Muscle layer of colon (tissue), 2 donors: ENCODE results near the gene UGCG.
"Not testable (repeated sequence)": the region's sequence is repeated elsewhere in the genome, so short reads cannot be mapped to it uniquely, and the experiment has no call there.

Experiments used
- H3K27ac ChIP-seq: one replicate; pipeline ENCODE4 v1.7.0; 2013; ENCODE audit warnings: low read depth, mild to moderate bottlenecking, low read length, moderate library complexity
- H3K27me3 ChIP-seq, 2 donors: one replicate each; pipeline ENCODE4 v1.7.0; 2013; ENCODE audit warnings: low read length in 2 of 2, mild to moderate bottlenecking in 2 of 2; ENCODE audit not compliant: insufficient read depth in 2 of 2, control insufficient read depth in 1 of 2
- H3K36me3 ChIP-seq: one replicate; pipeline ENCODE4 v1.7.0; 2013; ENCODE audit warnings: mild to moderate bottlenecking, low read length; ENCODE audit not compliant: insufficient read depth
- H3K4me1 ChIP-seq: one replicate; pipeline ENCODE4 v1.7.0; 2013; ENCODE audit warnings: mild to moderate bottlenecking, low read length; ENCODE audit not compliant: insufficient read depth
- H3K4me3 ChIP-seq, 2 donors: one replicate each; pipeline ENCODE4 v1.7.0; 2013; ENCODE audit warnings: low read length in 2 of 2, low read depth in 1 of 2, mild to moderate bottlenecking in 1 of 2, moderate library complexity in 1 of 2
- H3K9ac ChIP-seq: one replicate; pipeline ENCODE4 v1.7.0; 2013; ENCODE audit warnings: low read length
- H3K9me3 ChIP-seq: one replicate; pipeline ENCODE4 v1.7.0; 2013; ENCODE audit warnings: mild to moderate bottlenecking, low read length
- donor health status: abdominal sarcoma.
- donor health status: Adenocarcinoma of cecum.

UGCG gene

DNA sequence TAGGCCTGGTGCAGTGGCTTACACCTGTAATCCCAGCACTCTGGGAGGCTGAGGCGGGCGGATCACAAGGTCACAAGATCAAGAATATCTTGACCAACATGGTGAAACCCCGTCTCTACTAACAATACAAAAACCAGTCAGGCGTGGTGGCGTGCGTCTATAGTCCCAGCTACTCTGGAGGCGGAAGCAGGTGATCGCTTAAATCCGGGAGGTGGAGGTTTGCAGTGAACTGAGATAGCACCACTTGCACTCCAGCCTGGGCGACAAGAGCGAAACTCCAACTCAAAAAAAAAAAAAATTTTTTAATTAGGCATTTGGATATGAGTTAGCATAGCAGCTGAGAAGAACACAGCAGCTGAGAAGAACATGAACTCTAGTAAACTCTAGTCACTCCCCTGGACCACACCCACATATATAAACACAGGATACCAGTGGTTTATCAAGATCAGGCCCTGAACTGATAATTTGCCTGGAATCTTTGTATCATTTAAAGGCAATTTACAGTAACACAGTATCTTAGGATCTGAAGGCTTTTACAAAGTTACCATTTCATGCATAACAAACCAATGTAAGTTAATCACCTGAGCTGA lies 4.6 kb upstream of the UGCG start:
- no peak overlapping the region for H3K27ac ChIP-seq
- no peaks in the 10 kb centered on the region for H3K4me1 ChIP-seq
- H3K9me3 ChIP-seq: no peaks in the 10 kb centered on the region
- H3K27me3 ChIP-seq: no peaks in the 10 kb centered on the region
- H3K9ac ChIP-seq: no peak overlapping the region
- H3K4me3 ChIP-seq: no peak overlapping the region
- H3K36me3 ChIP-seq: no peaks in the 10 kb centered on the region

- peaks cover 24% of the 10 kb centered on the region for H3K4me1 ChIP-seq
- H3K9me3 ChIP-seq: no peaks in the 10 kb centered on the region
- H3K27me3 ChIP-seq: no peaks in the 10 kb centered on the region
- H3K9ac ChIP-seq: peak overlapping the region; percentile 75
- H3K36me3 ChIP-seq: no peaks in the 10 kb centered on the region
- H3K27ac ChIP-seq: peak overlapping the region; percentile 93
- peak overlapping the region; percentile 55 to 80 for H3K4me3 ChIP-seq
Observed at GRCh38 chr9:111896942-111897600, 457 bp downstream of the UGCG start.

- Histone ChIP-seq H3K36me3 (no peaks in the 10 kb centered on the region), H3K27ac (peak overlapping the region; percentile 93), H3K9me3 (no peaks in the 10 kb centered on the region), H3K4me1 (peaks cover 30% of the 10 kb centered on the region), H3K27me3 (no peaks in the 10 kb centered on the region), H3K4me3 (peak overlapping the region; percentile 55 to 80), H3K9ac (peak overlapping the region; percentile 75)
Observed at GRCh38 chr9:111897601-111898137, 1.1 kb downstream of the UGCG start.

GRCh38 chr9:111898331-111899096 lies 1.9 kb downstream of the UGCG start:
- Histone ChIP-seq H3K36me3 (no peaks in the 10 kb centered on the region), H3K9ac (peak overlapping the region; percentile 75), H3K27ac (peak overlapping the region; percentile 93), H3K9me3 (no peaks in the 10 kb centered on the region), H3K4me1 (peaks cover 30% of the 10 kb centered on the region), H3K4me3 (peak overlapping the region; percentile 55 to 80), H3K27me3 (no peaks in the 10 kb centered on the region)

DNA sequence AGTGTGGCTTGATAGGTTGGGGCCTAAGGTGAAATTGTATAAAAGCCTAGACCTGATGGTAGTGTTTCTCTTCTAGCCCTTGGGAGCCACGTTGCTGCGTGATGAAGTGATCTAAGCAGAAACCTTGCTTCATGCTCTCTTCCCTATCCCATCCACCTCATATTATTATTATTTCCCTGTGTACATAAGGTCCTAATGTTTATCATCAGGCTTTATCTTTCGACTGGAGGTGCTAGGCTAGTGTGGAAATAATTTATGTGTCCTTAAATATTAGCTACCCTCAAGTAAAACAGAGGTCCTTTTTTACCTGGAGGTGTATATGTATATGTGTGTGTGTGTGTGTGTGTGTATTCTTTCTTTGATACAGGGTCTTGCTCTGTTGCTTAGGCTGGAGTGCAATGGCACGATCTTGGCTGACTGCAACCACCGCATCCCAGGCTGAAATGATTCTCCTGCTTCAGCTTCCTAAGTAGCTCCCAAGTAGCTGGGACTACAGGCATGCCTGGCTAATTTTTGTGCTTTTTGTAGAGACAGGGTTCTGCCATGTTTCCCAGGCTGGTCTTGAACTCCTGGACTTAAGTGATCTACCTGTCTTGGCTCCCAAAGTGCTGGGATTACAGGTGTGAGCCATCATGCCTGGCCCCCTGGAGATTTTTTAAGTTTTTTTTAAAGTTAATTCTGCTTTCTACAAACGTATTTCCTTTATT lies 3.7 kb downstream of the UGCG start:
- Histone ChIP-seq H3K4me1 (peaks cover 30% of the 10 kb centered on the region), H3K9me3 (no peaks in the 10 kb centered on the region), H3K27ac (no peak overlapping the region), H3K9ac (no peak overlapping the region), H3K4me3 (no peak overlapping the region), H3K27me3 (no peaks in the 10 kb centered on the region), H3K36me3 (no peaks in the 10 kb centered on the region)

DNA sequence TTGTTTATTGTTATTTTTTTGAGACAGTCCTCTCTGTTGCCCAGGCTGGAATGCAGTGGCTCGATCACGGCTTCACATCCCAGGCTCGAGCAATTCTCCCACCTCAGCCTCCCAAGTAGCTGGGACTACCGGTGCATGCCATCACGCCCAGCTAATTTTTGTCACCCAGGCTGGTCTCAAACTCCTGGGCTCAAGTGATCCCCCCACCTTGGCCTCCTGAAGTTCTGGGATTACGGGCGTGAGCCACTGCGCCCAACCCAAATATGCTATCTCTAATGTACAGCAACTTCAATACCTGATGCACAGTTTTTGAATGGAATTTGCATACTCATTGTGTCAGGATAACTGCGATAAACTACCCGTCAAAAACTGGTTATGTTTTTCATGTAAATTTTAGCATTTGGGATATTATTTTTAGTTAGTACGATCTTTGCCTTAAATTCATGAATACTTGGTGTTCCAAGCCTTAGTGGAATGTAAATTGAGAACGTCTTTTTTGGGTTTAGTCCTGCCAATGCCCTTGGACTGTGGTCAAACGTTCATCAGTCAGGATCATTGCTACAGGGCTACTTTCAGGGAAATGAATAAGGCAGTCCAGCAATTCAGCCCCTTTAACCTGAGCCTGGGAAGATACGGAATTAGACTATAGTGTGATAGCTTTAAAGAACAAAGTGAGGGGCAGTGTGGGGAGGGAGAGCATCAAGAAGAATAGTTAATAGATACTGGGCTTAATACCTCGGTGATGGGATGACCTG lies 4.4 kb downstream of the UGCG start:
- no peaks in the 10 kb centered on the region for H3K9me3 ChIP-seq
- no peak overlapping the region for H3K4me3 ChIP-seq
- H3K36me3 ChIP-seq: no peaks in the 10 kb centered on the region
- peaks cover 30% of the 10 kb centered on the region for H3K4me1 ChIP-seq
- no peak overlapping the region for H3K9ac ChIP-seq
- no peaks in the 10 kb centered on the region for H3K27me3 ChIP-seq
- H3K27ac ChIP-seq: no peak overlapping the region

GRCh38 chr9:111902391-111903139 lies 6.0 kb downstream of the UGCG start:
- H3K27me3 ChIP-seq: no peaks in the 10 kb centered on the region
- no peak overlapping the region for H3K27ac ChIP-seq
- H3K9ac ChIP-seq: no peak overlapping the region
- peaks cover 41% of the 10 kb centered on the region for H3K4me1 ChIP-seq
- H3K9me3 ChIP-seq: no peaks in the 10 kb centered on the region
- H3K36me3 ChIP-seq: no peaks in the 10 kb centered on the region
- H3K4me3 ChIP-seq: no peak overlapping the region

DNA sequence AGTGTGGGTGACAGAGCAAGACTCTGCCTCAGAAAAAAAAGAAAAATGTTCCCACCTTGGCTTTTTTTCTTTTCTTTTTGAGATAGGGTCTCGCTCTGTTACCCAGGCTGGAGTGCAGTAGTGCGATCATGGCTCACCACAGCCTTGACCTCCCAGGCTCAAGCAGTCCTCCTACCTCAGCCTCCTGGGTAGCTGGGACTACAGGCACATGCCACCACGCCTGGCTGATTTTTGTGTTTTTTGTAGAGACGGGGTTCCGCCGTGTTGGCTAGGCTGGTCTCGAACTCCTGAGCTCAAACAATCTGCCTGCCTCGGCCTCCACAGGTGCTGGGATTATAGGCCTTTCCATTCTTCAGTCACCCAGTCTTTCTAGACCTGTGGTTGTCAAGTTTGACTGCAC lies 6.9 kb downstream of the UGCG start:
- not testable (repeated sequence) for H3K9ac ChIP-seq, H3K9me3 ChIP-seq, H3K27ac ChIP-seq, H3K36me3 ChIP-seq, H3K27me3 ChIP-seq, H3K4me3 ChIP-seq
- peaks cover 41% of the 10 kb centered on the region for H3K4me1 ChIP-seq

DNA sequence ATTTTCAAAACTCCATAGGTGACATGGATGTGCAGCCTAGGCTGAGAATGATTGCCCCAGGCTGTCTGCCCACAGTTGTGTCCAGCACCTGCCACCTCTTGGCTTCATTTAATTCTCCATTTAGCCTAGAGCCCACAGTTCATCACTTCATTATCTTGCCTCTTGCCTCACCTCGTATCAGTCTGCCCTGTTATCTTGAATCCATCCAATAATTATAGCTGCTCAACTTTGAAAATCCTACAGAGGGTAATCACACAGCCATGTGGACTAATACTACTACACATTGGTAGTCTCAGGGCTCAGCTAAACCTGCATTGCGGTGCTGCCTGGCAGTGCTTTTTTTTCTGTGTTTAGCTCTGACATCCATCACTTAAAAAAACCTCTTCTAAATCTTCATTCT lies 7.4 kb downstream of the UGCG start:
- Histone ChIP-seq H3K4me3 (no peak overlapping the region), H3K27me3 (no peaks in the 10 kb centered on the region), H3K36me3 (no peaks in the 10 kb centered on the region), H3K9me3 (no peaks in the 10 kb centered on the region), H3K4me1 (peaks cover 41% of the 10 kb centered on the region), H3K9ac (no peak overlapping the region), H3K27ac (no peak overlapping the region)

DNA sequence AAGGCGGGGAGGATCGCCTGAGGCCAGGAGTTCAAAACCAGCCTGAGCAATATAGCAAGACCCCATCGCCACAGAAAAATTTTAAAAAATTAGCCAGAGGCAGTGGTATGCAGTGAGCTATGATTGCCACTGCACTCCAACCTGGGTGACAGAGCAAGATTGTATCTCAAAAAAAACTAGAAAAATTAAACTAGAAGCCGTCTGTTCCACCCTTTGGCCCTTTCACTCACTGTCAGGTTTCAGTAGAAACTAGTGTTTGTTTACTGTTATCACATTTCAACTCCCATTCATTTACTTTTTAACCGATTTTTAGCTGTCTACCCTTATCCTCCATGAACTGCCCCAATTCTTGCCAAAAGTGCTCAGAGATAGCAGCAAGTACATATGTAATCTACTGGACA lies 8.3 kb downstream of the UGCG start:
- Histone ChIP-seq H3K4me3 (no peak overlapping the region), H3K27ac (no peak overlapping the region), H3K4me1 (peaks cover 46% of the 10 kb centered on the region)

More for the DNA sequence above, 8.3 kb downstream of the UGCG start:
- H3K36me3 ChIP-seq: no peaks in the 10 kb centered on the region
- H3K9ac ChIP-seq: no peak overlapping the region
- no peaks in the 10 kb centered on the region for H3K9me3 ChIP-seq
- H3K27me3 ChIP-seq: no peaks in the 10 kb centered on the region
